NK-92 (cell line): ENCODE data around the gene TNFRSF4.
"Not testable (repeated sequence)": the region's sequence is repeated elsewhere in the genome, so short reads cannot be mapped to it uniquely, and the experiment has no call there.

ENCODE experiments used
- DNase-seq: peaks from one replicate; lab custom pipeline; 2025; ENCODE audit not compliant: unreplicated experiment; lab: John Stamatoyannopoulos, UW

Gene TNFRSF4

GRCh38 chr1:1213345-1214265, at the start of gene TNFRSF4:
TNFRSF4 (minus strand) TSS chr1:1214153; CDS start chr1:1214127, 26 bp downstream.
- DNase-seq, result no peak

GRCh38 chr1:1262758-1263157, 48.8 kb upstream of the TNFRSF4 start:
- DNase-seq, result no peak

GRCh38 chr1:1262071-1262470, 48.1 kb upstream of the TNFRSF4 start:
- no peak for DNase-seq

GRCh38 chr1:1260843-1261560, 47.0 kb upstream of the TNFRSF4 start:
- DNase-seq, result no peak

- DNase-seq, result no peak
Measured at GRCh38 chr1:1259951-1260600, 46.1 kb upstream of the TNFRSF4 start.

GRCh38 chr1:1259540-1259939, 45.6 kb upstream of the TNFRSF4 start:
- DNase-seq, result no peak

- no peak for DNase-seq
Measured at GRCh38 chr1:1259119-1259488, 45.2 kb upstream of the TNFRSF4 start.

- no peak for DNase-seq
Measured at GRCh38 chr1:1256956-1257871, 43.3 kb upstream of the TNFRSF4 start.

GRCh38 chr1:1255611-1256010, 41.7 kb upstream of the TNFRSF4 start:
- DNase-seq, result no peak

GRCh38 chr1:1255078-1255477, 41.1 kb upstream of the TNFRSF4 start:
- no peak for DNase-seq

- no peak for DNase-seq
Measured at GRCh38 chr1:1254667-1254998, 40.7 kb upstream of the TNFRSF4 start.

- DNase-seq, result no peak
Measured at GRCh38 chr1:1253972-1254666, 40.2 kb upstream of the TNFRSF4 start.

GRCh38 chr1:1253314-1253713, 39.4 kb upstream of the TNFRSF4 start:
- DNase-seq, result no peak

- DNase-seq, result no peak
Measured at GRCh38 chr1:1250786-1251284, 36.9 kb upstream of the TNFRSF4 start.

GRCh38 chr1:1248009-1248913, 34.3 kb upstream of the TNFRSF4 start:
- DNase-seq, result not testable (repeated sequence)

- no peak for DNase-seq
Measured at GRCh38 chr1:1247341-1247913, 33.5 kb upstream of the TNFRSF4 start.

GRCh38 chr1:1246577-1247340, 32.8 kb upstream of the TNFRSF4 start, which contains the start of gene C1QTNF12:
C1QTNF12 (minus strand) TSS chr1:1246722; CDS start chr1:1246690, 32 bp downstream.
- DNase-seq, result no peak
